ENCODE results near the gene SPCS2. TPM values are rescaled to one million over a fixed set of nuclear protein-coding genes. Genes with fewer than 3 reads are reported as not detected.
"Not testable (repeated sequence)": the region's sequence is repeated elsewhere in the genome, so short reads cannot be mapped to it uniquely, and the experiment has no call there.

Gene SPCS2
- total and polyA plus RNA-seq, 2 donors (not counting 3 experiments of a cell fraction or from before 2014, with no cell fraction given) = 88.9 to 140 TPM

DNA sequence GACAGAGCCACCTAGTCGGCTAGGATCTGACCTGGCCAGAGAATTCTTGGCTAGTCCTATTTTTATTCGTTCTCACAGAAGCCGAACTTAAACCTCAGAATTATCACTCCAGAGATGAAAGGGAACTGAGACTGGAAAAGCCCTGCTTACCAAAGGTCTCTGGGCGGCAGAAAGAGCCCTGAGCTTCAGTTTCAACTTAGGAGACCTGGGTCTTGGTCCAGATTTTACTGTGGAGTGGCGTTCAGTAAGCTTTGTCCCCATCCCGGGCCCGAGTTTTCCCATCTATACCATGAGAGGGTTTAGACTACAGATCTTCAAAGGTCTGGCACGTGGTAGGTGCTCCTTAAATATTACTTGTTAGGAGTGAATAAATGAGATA, 40.2 kb downstream of the SPCS2 start:
- H2AFZ ChIP-seq (ENCODE audit: low read depth, low read length) = peak overlapping the region; percentile 77
- intact Hi-C loops (cut with micrococcal nuclease) (no loop called here), dilution Hi-C loops (cut with MboI; ENCODE audit: extremely low pct_ligation_motif_present, low sequenced_read_pairs) (no loop called here)
- peak; percentile 76 for FAIRE-seq
- no peak for TF ChIP-seq FOS (IDR thresholded peaks at IDR 0.05; ENCODE audit: borderline replicate concordance, insufficient read depth, low read length)
- TF ChIP-seq, protein P1, sequence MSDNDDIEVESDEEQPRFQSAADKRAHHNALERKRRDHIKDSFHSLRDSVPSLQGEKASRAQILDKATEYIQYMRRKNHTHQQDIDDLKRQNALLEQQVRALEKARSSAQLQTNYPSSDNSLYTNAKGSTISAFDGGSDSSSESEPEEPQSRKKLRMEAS (IDR thresholded peaks at IDR 0.05; ENCODE audit: insufficient read depth, insufficient read length) = no peak
- H3K9me1 ChIP-seq (replicated peaks; ENCODE audit: control insufficient read depth, extremely low read depth, insufficient read depth, low read length) = no peaks in the 10 kb centered on the region
- ChIA-PET POLR2A (no interaction called here), CTCF (interaction anchor here (0.9 to 2.2 kb wide), 10 partner anchors 14 to 259 kb away, joined by 3 to 16 read pairs (median 4); partner anchors contain the start of genes SPCS2 and XRRA1)
- DNase-seq (ENCODE audit: low read depth, low spot score) = no peak
- peak overlapping the region; percentile 61 for H3K9ac ChIP-seq (replicated peaks; ENCODE audit: extremely low read depth, insufficient read depth, low read length)
- no peaks in the 10 kb centered on the region for H3K36me3 ChIP-seq (ENCODE audit: control insufficient read depth in 2 of 2, extremely low read depth in 1 of 2, insufficient read depth in 2 of 2, low read length in 2 of 2)
- peaks cover 9% of the 10 kb centered on the region for H3K4me1 ChIP-seq (ENCODE audit: control insufficient read depth, extremely low read depth, insufficient read depth, low read length)
- no peaks in the 10 kb centered on the region for H4K20me1 ChIP-seq (replicated peaks; ENCODE audit: control insufficient read depth, extremely low read depth, insufficient read depth, low read length)
- peak overlapping the region; percentile 52 to 74 (median 62) for H3K4me3 ChIP-seq (replicated peaks in 1 of 3; ENCODE audit: insufficient read depth in 1 of 3, low read depth in 1 of 3, low read length in 3 of 3)
- no peaks in the 10 kb centered on the region for H3K79me2 ChIP-seq (ENCODE audit: control insufficient read depth, insufficient read depth, low read length)
- no peaks in the 10 kb centered on the region for H3K9me3 ChIP-seq (replicated peaks; ENCODE audit: control insufficient read depth, insufficient read depth, low read length)
- H3K27me3 ChIP-seq (ENCODE audit: control insufficient read depth in 2 of 2, insufficient read depth in 2 of 2, low read length in 2 of 2) = no peaks in the 10 kb centered on the region
- BruUV-seq (replicated peaks) = TSS peak; percentile 59
- H3K27ac ChIP-seq (ENCODE audit: insufficient read depth, low read depth, low read length) = peak overlapping the region; percentile 25
- H3K4me2 ChIP-seq (ENCODE audit: insufficient read depth, low read length) = peak overlapping the region; percentile 96

DNA sequence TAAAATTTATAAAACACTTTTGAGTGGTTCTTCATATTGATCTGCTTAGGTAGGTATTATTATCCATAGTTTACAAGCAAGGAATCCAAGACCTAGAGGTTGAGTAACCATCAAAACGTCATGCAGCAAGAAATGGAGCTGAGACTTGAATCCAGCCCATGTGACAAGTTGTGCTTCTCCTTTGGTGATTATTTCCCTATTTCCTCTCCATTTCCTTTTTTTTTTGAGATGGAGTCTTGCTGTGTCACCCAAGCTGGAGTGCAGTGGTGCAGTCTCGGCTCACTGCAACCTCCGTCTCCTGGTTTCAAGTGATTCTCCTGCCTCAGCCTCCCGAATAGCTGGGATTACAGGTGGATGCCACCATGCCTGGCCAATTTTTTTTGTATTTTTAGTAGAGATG, 41.1 kb downstream of the SPCS2 start:
- FAIRE-seq; POLR2A ChIA-PET; H3K4me1 ChIP-seq (ENCODE audit: control insufficient read depth, extremely low read depth, insufficient read depth, low read length); H3K4me2 ChIP-seq (ENCODE audit: insufficient read depth, low read length); BruUV-seq (replicated peaks); H3K9me1 ChIP-seq (replicated peaks; ENCODE audit: control insufficient read depth, extremely low read depth, insufficient read depth, low read length); H3K79me2 ChIP-seq (ENCODE audit: control insufficient read depth, insufficient read depth, low read length); DNase-seq (ENCODE audit: low read depth, low spot score); H3K9ac ChIP-seq (replicated peaks; ENCODE audit: extremely low read depth, insufficient read depth, low read length); H3K36me3 ChIP-seq (ENCODE audit: control insufficient read depth in 2 of 2, extremely low read depth in 1 of 2, insufficient read depth in 2 of 2, low read length in 2 of 2); H3K27ac ChIP-seq (ENCODE audit: insufficient read depth, low read depth, low read length); H2AFZ ChIP-seq (ENCODE audit: low read depth, low read length); dilution Hi-C loops (cut with MboI; ENCODE audit: extremely low pct_ligation_motif_present, low sequenced_read_pairs); intact Hi-C loops (cut with micrococcal nuclease); H3K9me3 ChIP-seq (replicated peaks; ENCODE audit: control insufficient read depth, insufficient read depth, low read length); H3K27me3 ChIP-seq (ENCODE audit: control insufficient read depth in 2 of 2, insufficient read depth in 2 of 2, low read length in 2 of 2); H4K20me1 ChIP-seq (replicated peaks; ENCODE audit: control insufficient read depth, extremely low read depth, insufficient read depth, low read length); H3K4me3 ChIP-seq (replicated peaks in 1 of 3; ENCODE audit: insufficient read depth in 1 of 3, low read depth in 1 of 3, low read length in 3 of 3): not testable (repeated sequence)
- CTCF ChIA-PET = interaction anchor here (1.3 to 2.2 kb wide), 3 partner anchors 33 to 251 kb away, joined by 3 to 9 read pairs (median 5); no protein-coding TSS in a partner anchor
